ENCODE data around the gene AP4E1. TPM values are rescaled to one million over a fixed set of nuclear protein-coding genes. Genes with fewer than 3 reads are reported as not detected.
"Not testable (repeated sequence)": the region's sequence is repeated elsewhere in the genome, so short reads cannot be mapped to it uniquely, and the experiment has no call there.

The AP4E1 gene
- total RNA-seq, 4 donors from 2014 or later: 10.2 to 15.3 (median 12.6) TPM

- TF ChIP-seq POLR2A (IDR thresholded peaks at IDR 0.05) (no peak), CTCF (IDR thresholded peaks at IDR 0.05) (no peak), EP300 (IDR thresholded peaks at IDR 0.05) (no peak)
- H3K9me3 ChIP-seq: no peaks in the 10 kb centered on the region
- H3K27me3 ChIP-seq: no peaks in the 10 kb centered on the region
- 77 to 79% methylated on average over 3 of the region's 3 CpGs for WGBS, 2 donors
- H3K36me3 ChIP-seq: no peaks in the 10 kb centered on the region
- H3K27ac ChIP-seq: no peak overlapping the region
- H3K4me1 ChIP-seq: no peaks in the 10 kb centered on the region
- H3K4me3 ChIP-seq: no peak overlapping the region
- no peak for DNase-seq (ENCODE audit: low spot score in 2 of 2)
Measured at GRCh38 chr15:51025454-51025846, 117.0 kb downstream of the AP4E1 start.

DNA sequence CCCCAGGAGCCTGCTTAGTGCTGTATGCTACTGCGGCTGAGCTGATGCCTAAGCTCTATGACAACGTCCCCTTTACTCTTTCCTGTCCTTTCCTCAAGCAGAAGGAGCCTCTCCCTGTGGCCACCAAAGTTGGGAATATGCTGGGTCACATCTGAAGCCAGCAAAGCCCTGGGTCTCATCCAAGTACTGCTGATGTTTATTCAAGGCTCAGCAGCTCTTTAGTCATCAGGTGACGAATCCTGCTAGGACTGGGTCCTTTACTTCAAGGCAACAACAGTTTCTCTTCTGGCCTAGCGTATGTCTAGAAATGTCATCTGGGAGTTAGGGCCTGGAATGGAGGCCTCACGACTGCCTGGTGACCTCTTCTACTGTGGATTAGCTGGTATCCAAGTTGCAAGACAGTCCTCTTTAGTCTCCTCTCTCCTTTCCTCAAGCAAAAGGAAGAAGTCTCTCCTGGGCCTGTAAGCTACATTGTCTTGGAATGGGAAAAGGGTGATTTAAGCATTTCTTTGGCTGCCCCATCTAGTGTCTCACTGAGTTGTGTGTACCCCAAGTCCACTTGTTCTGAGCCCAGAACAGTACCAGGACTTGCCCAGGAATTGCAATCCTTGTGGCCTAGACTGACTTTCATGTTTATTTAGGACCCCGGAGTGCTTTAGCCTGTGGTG, 122.3 kb downstream of the AP4E1 start:
- no peaks in the 10 kb centered on the region for H3K9me3 ChIP-seq
- H3K4me1 ChIP-seq: no peaks in the 10 kb centered on the region
- DNase-seq (ENCODE audit: low spot score in 2 of 2): no peak
- no peak for TF ChIP-seq EP300 (IDR thresholded peaks at IDR 0.05)
- no peak for TF ChIP-seq CTCF (IDR thresholded peaks at IDR 0.05)
- no peak for TF ChIP-seq POLR2A (IDR thresholded peaks at IDR 0.05)
- WGBS, 2 donors: 74 to 86% methylated on average over 6 of the region's 6 CpGs
- no peak overlapping the region for H3K27ac ChIP-seq
- H3K27me3 ChIP-seq: no peaks in the 10 kb centered on the region
- no peaks in the 10 kb centered on the region for H3K36me3 ChIP-seq
- no peak overlapping the region for H3K4me3 ChIP-seq

GRCh38 chr15:51037474-51037873, 129.0 kb downstream of the AP4E1 start:
- not testable (repeated sequence) for H3K36me3 ChIP-seq; H3K4me1 ChIP-seq; H3K27ac ChIP-seq; H3K4me3 ChIP-seq; DNase-seq (ENCODE audit: low spot score in 2 of 2); H3K27me3 ChIP-seq; H3K9me3 ChIP-seq
- WGBS, 2 donors: 92 to 98% methylated on average over 13 of the region's 13 CpGs

DNA sequence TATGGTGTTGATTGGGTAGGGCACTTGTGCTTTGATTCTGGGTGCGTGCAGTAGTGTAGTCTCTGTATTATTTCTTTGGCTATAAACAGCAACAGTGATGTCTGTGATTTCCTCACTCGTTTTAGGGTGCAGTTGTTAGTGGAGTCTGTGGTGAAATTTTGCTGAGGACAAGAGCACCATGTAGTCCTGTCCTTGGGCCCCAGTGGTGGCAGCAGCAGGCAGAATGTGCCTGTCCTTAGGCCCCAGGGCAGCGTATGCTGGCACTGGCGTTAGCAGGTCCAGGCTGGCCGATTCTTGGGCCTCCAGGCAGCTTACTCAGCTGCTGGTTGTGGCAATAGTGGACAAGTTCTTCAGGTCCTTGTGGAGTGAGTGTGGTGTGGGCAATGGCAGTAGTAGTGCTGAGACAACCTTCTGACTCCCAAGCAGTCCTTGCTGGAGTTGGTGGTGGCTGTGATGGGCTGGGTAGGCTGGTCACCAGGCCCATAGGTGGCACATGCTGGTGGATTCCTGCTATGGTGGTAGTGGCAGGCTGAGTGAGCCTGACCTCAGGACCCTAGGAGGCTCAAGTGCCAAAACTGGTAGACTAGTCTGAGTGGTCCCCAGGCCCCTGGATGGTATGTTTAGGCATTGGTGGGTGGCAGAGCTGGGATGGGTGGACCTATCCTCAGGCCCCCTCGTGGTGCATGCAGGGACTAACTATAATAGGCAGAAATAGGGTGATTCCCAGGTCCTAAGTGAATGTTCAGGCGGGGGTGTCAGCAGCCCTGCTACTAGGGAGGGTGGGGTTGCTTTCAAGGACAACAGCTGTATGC, 129.9 kb downstream of the AP4E1 start:
- H3K9me3 ChIP-seq: no peaks in the 10 kb centered on the region
- DNase-seq (ENCODE audit: low spot score in 2 of 2): no peak
- H3K27ac ChIP-seq: no peak overlapping the region
- no peaks in the 10 kb centered on the region for H3K4me1 ChIP-seq
- WGBS, 2 donors: 88 to 91% methylated on average over 5 of the region's 7 CpGs
- no peaks in the 10 kb centered on the region for H3K27me3 ChIP-seq
- TF ChIP-seq EP300 (IDR thresholded peaks at IDR 0.05) (no peak), CTCF (IDR thresholded peaks at IDR 0.05) (no peak), POLR2A (IDR thresholded peaks at IDR 0.05) (no peak)
- H3K36me3 ChIP-seq: no peaks in the 10 kb centered on the region
- H3K4me3 ChIP-seq: no peak overlapping the region

- H3K9me3 ChIP-seq: no peaks in the 10 kb centered on the region
- H3K27me3 ChIP-seq: no peaks in the 10 kb centered on the region
- 100% methylated on average over 2 of the region's 2 CpGs; no CpG with 5 or more reads in 1 of the 2 donors for WGBS, 2 donors
- no peaks in the 10 kb centered on the region for H3K4me1 ChIP-seq
- DNase-seq (ENCODE audit: low spot score in 2 of 2): no peak
- H3K36me3 ChIP-seq: no peaks in the 10 kb centered on the region
- no peak overlapping the region for H3K27ac ChIP-seq
- H3K4me3 ChIP-seq: no peak overlapping the region
- TF ChIP-seq EP300 (IDR thresholded peaks at IDR 0.05): no peak
- TF ChIP-seq POLR2A (IDR thresholded peaks at IDR 0.05): no peak
- TF ChIP-seq CTCF (IDR thresholded peaks at IDR 0.05): no peak
Measured at GRCh38 chr15:51038974-51039319, 130.5 kb downstream of the AP4E1 start.

All from tibial nerve (tissue), 4 donors.